Epithelial cell of esophagus (primary cell): Measurements from ENCODE around the gene CPA1.

ENCODE experiments used
- DNase-seq: peaks from one replicate; pipeline ENCODE4 v3.0.0; 2010; ENCODE audit warnings: low read depth
- H3K4me3 ChIP-seq: 2 replicates; pipeline ENCODE4 v1.5.1; 2011; ENCODE audit warnings: mild to moderate bottlenecking, low read length, control low read depth
- TF ChIP-seq, protein P1 (sequence below): IDR thresholded peaks from 2 replicates; pipeline ENCODE4 v1.5.1; 2011; ENCODE audit warnings: low read depth, mild to moderate bottlenecking, low read length, control low read depth, inconsistent platforms; ENCODE audit not compliant: insufficient read depth; ENCODE audit errors: missing control alignments

Gene CPA1

GRCh38 chr7:130367088-130367755 is 13.1 kb upstream of the CPA1 start:
- no peak overlapping the region for H3K4me3 ChIP-seq
- TF ChIP-seq, protein P1, sequence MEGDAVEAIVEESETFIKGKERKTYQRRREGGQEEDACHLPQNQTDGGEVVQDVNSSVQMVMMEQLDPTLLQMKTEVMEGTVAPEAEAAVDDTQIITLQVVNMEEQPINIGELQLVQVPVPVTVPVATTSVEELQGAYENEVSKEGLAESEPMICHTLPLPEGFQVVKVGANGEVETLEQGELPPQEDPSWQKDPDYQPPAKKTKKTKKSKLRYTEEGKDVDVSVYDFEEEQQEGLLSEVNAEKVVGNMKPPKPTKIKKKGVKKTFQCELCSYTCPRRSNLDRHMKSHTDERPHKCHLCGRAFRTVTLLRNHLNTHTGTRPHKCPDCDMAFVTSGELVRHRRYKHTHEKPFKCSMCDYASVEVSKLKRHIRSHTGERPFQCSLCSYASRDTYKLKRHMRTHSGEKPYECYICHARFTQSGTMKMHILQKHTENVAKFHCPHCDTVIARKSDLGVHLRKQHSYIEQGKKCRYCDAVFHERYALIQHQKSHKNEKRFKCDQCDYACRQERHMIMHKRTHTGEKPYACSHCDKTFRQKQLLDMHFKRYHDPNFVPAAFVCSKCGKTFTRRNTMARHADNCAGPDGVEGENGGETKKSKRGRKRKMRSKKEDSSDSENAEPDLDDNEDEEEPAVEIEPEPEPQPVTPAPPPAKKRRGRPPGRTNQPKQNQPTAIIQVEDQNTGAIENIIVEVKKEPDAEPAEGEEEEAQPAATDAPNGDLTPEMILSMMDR: no peak
- no peak for DNase-seq

DNA sequence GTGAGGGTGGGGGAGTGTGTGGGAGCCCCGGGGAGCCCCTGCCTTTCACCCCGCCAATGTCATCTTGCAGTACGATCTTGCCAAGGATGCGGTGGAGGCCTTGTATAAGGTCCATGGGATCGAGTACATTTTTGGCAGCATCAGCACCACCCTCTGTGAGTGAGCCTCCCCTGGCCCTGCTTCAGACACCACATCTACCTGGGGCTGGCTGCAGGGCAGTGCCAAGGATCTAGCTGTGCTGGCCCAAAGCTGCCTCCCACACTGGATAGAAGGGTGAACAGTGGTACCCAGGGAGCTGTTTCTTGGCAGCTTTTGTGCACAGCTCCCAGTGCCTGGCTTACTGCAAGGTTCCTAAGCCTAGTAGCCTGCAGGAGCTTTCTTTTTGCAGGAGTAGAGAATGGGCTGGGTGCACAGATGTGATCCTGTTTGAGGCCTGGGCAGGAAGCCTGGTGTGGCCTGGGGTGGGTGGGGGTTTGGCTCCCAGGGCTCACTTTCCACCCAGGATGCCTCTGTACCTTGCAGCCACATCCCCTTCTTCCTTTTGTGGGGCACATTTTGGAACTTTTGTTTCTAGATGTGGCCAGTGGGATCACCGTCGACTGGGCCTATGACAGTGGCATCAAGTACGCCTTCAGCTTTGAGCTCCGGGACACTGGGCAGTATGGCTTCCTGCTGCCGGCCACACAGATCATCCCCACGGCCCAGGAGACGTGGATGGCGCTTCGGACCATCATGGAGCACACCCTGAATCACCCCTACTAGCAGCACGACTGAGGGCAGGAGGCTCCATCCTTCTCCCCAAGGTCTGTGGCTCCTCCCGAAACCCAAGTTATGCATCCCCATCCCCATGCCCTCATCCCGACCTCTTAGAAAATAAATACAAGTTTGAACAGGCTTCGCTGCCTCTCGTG is 12.2 kb upstream of the CPA1 start:
- no peak overlapping the region for H3K4me3 ChIP-seq
- DNase-seq: no peak
- TF ChIP-seq, protein P1: no peak

DNA sequence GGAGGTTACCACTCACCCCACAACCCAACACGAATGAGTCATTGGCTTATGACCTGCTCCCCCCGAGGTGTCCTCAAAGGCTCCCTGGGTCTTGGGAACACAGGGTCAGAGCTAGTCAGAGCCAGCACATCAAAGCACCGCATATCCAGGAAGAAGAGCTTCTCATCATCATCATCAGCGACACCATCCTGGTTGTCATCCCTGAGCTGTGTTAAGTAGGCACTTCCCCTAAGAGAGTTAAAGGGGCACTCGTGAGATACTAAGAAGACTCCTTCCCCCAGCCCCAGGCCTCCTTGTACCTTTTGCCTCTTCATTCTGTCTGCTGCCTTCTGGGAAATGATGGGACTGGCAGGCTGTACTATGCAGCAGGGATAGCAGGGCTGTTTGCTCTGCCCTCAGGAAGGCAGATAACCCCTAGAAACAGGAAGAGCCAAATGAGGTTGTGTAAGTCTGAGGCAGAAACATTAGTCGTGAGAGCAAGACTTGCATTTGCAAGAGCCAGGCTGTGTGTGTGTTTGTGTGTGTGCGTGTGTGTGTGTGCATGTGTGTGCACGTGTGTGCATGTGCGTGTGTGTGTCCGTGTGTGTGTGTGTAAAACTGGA is 11.1 kb upstream of the CPA1 start:
- peak; percentile 39 for DNase-seq
- TF ChIP-seq, protein P1: no peak
- no peak overlapping the region for H3K4me3 ChIP-seq

DNA sequence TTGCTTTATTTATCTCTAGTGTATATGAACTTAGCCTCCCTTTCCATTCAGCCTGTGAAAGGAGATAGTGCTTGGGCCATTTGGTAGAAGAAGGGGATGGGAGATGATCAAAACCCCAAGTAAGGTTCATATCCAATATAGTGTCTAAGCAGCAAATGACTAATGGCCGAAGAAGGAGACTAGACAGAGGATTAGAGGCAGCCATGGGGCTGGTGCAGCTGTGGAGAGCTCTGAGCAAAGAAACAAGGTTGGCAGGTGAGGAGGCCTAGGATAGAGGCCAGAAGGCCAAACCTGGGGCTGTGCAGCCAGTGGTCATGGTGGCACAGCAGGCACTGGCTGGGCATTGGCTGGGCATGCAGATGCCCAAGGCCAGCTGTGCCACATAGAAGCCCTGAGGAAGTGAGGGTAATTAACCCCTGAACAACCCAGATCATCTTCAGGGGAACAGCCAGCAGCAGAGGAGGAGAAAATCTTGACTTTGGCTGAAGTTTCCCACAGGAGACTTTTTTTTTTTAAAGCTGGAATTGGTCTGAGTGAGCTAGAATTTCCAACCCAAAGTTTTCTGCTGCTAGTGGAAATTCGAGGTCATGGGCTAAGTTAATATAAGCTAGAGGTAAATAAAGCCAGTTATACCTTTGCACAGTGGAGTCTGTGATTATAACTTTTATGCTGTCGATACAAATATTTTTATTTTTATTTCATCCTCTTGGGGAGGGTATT is 10.3 kb upstream of the CPA1 start:
- TF ChIP-seq, protein P1: no peak
- H3K4me3 ChIP-seq: no peak overlapping the region
- DNase-seq: peak; percentile 21

DNA sequence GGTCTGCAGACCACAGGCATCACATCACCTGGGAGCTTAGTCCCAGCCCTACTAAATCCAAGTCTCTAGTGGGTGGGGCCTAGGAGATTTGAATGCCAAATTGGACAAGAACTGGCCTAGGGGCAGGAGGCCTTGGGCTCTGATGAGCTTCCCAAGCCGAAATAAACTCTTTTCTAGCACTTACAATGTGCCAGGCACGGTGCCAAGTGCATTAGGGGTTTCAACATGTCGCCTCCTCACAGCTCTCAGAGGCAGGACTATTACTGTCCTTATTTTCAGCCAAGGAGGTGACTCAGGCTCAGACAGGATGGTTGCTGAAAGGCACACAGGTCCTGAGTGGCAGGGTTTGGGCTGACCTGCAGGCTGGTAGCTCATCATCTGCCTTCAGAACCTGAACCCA is 9.2 kb upstream of the CPA1 start:
- TF ChIP-seq, protein P1: no peak
- DNase-seq: peak; percentile 65
- H3K4me3 ChIP-seq: no peak overlapping the region

GRCh38 chr7:130372402-130373165 is 7.7 kb upstream of the CPA1 start:
- DNase-seq: no peak
- TF ChIP-seq, protein P1: no peak
- H3K4me3 ChIP-seq: no peak overlapping the region
